Measurements from ENCODE around the gene MOV10L1.
A peak's percentile ranks its signal among the peaks of the same experiment; 100 is the strongest.

Gene MOV10L1

DNA sequence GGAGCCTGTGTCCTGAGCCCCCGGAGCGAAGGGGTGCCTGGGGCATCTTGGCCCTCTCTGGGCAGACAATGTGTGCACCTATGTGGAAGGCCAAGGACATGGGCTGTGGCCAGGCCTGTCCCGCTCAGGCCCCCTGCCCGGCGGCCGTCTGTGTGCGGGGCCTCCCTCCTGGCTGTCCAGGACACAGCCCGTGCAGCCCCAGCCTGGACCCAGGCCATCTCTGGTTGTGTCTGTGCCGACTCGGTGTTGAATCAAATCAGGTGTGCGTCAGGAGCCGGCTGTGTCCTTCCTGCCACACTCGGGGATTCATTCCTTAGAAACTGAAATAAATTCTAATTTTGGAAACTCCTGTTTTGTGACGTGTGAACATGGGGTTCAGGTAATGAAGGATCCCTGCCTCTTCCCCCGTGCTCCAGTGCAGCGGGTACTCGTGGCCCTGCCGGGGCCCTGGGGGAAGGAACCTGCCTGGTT is 109.5 kb downstream of the MOV10L1 start:
- TF ChIP-seq, protein P1, sequence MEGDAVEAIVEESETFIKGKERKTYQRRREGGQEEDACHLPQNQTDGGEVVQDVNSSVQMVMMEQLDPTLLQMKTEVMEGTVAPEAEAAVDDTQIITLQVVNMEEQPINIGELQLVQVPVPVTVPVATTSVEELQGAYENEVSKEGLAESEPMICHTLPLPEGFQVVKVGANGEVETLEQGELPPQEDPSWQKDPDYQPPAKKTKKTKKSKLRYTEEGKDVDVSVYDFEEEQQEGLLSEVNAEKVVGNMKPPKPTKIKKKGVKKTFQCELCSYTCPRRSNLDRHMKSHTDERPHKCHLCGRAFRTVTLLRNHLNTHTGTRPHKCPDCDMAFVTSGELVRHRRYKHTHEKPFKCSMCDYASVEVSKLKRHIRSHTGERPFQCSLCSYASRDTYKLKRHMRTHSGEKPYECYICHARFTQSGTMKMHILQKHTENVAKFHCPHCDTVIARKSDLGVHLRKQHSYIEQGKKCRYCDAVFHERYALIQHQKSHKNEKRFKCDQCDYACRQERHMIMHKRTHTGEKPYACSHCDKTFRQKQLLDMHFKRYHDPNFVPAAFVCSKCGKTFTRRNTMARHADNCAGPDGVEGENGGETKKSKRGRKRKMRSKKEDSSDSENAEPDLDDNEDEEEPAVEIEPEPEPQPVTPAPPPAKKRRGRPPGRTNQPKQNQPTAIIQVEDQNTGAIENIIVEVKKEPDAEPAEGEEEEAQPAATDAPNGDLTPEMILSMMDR (IDR thresholded peaks at IDR 0.05; ENCODE audit: low read depth, low read length) = no peak
- Histone ChIP-seq H3K4me3 (ENCODE audit: low read depth, low read length) (peak overlapping the region; percentile 73), H3K4me1 (no peaks in the 10 kb centered on the region), H3K27me3 (no peaks in the 10 kb centered on the region), H3K36me3 (peaks cover 49% of the 10 kb centered on the region), H3K9me3 (no peaks in the 10 kb centered on the region)
- DNase-seq = no peak

DNA sequence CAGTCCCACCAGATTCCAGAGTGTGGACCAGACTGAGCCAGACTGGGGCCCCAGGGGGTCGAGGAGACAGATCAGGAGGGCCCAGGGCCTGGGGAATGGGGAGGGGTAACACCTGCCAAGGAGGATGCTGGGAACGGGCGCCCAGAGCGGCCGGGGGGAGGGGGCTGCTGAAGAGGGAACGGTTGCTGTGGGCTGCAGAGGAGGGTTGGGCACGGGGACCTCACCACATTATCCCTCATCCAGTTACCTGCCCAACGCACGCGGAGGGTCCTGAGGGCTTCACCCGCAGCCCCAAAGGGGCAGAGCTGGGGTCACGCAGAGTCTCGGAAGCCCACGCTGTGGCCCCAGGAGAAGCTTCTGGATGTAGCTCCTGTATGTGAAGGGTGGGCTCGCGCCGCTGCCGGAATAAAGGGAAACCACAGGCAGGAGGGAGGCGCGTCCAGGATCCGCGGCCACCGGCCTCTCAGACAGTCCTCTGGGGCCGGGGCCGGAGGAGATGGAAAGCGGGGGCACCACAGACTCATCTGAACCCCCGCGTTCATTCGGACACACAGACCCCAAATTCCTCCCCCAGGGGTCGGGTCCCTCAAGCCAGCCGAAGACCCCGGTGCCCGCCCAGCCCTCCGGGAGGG is 110.1 kb downstream of the MOV10L1 start:
- DNase-seq = no peak
- TF ChIP-seq, protein P1 (IDR thresholded peaks at IDR 0.05; ENCODE audit: low read depth, low read length) = no peak
- Histone ChIP-seq H3K4me3 (ENCODE audit: low read depth, low read length) (peak overlapping the region; percentile 73), H3K4me1 (no peaks in the 10 kb centered on the region), H3K9me3 (no peaks in the 10 kb centered on the region), H3K36me3 (peaks cover 46% of the 10 kb centered on the region), H3K27me3 (no peaks in the 10 kb centered on the region)

DNA sequence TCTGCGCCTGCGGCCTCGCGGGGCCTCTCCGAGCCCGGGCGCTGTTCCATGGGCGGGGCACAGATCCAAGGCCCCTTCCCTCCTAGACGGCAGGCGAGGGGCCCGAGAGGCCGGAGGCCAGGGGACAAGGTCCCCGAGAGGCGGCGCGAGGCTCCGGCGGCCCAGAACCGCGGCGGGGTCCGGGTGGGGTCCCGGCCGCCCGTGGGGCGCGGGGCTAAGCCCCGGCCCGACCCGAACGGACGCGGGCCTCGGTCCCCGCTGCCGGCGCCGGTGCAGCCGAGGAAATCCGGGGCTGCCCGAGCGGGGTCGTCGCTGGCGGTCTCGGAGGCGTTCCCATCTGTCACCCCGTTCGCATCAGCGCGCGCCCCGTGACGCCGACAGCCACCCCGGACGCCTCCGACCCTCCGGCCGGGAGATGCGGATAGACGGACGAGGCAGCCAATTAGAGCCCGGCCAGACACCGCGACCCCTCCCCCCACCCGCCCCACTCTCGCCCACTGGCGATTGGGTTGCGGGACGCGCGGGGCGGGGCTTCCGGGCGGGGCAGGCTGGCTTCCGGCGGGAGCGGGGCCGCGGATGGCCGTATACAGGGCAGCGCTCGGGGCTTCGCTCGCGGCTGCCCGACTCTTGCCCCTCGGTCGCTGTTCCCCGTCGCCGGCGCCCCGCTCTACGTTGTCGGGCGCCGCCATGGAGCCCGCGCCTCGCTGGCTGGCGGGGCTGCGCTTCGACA is 110.8 kb downstream of the MOV10L1 start, which contains the start of gene SELENOO:
Gene SELENOO (plus strand): TSS at position 551 of the 730 bp plus-strand sequence. CDS start 26 bp downstream, at position 577.
- no peaks in the 10 kb centered on the region for H3K9me3 ChIP-seq
- H3K4me3 ChIP-seq (ENCODE audit: low read depth, low read length) = peak within 1 kb of the TSS; percentile 73
- TF ChIP-seq, protein P1 (IDR thresholded peaks at IDR 0.05; ENCODE audit: low read depth, low read length) = no peak
- DNase-seq = peak; percentile 96
- no peaks in the 10 kb centered on the region for H3K4me1 ChIP-seq
- H3K27me3 ChIP-seq = no peaks in the 10 kb centered on the region
- peaks cover 42% of the 10 kb centered on the region for H3K36me3 ChIP-seq

DNA sequence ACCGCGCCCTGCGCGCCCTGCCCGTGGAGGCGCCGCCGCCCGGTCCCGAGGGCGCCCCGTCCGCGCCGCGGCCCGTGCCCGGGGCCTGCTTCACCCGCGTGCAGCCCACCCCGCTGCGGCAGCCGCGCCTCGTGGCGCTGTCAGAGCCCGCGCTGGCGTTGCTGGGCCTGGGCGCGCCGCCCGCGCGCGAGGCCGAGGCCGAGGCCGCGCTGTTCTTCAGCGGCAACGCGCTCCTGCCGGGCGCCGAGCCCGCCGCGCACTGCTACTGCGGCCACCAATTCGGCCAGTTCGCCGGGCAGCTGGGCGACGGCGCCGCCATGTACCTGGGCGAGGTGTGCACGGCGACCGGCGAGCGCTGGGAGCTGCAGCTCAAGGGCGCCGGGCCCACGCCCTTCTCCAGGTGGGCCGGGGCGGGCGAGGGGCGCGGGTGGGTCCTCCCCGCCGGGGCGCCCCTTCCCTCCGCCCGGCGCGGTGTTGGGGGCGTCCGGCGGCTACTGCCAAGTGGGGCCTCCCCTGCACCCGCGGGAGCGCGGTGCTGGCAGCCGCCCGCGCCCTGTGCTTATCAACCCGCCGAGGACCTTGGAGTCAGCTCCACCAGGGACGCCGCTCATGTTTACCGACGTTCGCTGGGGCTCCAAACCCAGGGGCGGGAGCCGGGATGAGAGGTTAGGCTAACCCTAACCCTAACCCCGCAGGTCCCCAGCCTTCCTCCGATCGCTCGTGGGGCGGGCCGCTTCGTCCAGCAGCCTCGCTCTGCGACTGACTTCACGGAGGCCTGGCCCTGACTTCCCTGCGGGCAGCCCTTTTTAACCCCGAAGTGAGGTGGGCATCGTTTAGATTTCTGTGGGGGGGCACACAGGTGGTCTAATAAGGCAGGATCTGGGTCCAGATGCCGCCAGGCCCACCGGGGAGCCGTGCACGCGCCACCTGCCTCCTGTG is 111.7 kb downstream of the MOV10L1 start:
- Histone ChIP-seq H3K4me1 (peaks cover 3% of the 10 kb centered on the region), H3K4me3 (ENCODE audit: low read depth, low read length) (peak overlapping the region; percentile 73), H3K36me3 (peaks cover 41% of the 10 kb centered on the region), H3K27me3 (no peaks in the 10 kb centered on the region), H3K9me3 (no peaks in the 10 kb centered on the region)
- TF ChIP-seq, protein P1 (IDR thresholded peaks at IDR 0.05; ENCODE audit: low read depth, low read length) = no peak
- DNase-seq = no peak

DNA sequence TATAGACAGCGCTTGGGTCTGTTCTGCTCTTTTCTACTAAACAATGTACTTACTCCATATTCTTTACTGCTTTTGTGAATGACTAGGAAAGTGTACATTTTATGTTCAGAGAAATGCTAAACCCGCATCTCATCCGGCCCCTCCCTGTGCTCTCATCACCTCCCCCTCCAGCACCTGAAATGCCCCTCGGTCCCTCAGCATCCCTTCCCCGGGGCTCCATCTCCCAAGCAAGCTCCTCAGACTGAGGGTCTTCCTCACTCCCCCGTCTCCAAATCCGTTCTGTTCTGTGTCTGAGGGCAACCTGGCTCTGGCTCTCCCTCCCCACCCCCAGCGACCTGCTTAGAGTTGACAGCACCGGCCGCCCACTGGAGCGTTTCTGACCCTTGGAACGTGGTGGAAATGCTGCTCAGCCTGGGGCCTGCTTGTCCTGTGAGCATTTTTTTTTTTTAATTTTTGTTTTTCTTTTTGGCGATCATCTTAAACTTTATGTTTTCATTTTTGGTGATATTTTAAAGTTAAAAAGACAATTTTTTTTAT is 112.4 kb downstream of the MOV10L1 start:
- Histone ChIP-seq H3K36me3 (peaks cover 47% of the 10 kb centered on the region), H3K4me3 (ENCODE audit: low read depth, low read length) (peak overlapping the region; percentile 73), H3K27me3 (no peaks in the 10 kb centered on the region), H3K4me1 (peaks cover 6% of the 10 kb centered on the region), H3K9me3 (no peaks in the 10 kb centered on the region)
- no peak for DNase-seq
- TF ChIP-seq, protein P1 (IDR thresholded peaks at IDR 0.05; ENCODE audit: low read depth, low read length) = no peak
